GM18909 (cell line): Measurements from ENCODE around the gene PTPRT.

Experiments
- ATAC-seq: cut with Tn5 transposase; IDR thresholded peaks from one replicate; pipeline ENCODE4 v1.9.1; 2021; ENCODE audit warnings: mild to moderate bottlenecking; ENCODE audit not compliant: unreplicated experiment, poor library complexity

Gene PTPRT

GRCh38 chr20:42686057-42686456 lies 503.6 kb downstream of the PTPRT start:
- no peak for ATAC-seq

GRCh38 chr20:42678895-42679294 lies 510.8 kb downstream of the PTPRT start:
- no peak for ATAC-seq

GRCh38 chr20:42656130-42656529 lies 533.6 kb downstream of the PTPRT start:
- ATAC-seq: no peak

- ATAC-seq: no peak
Observed at GRCh38 chr20:42652266-42652665, 537.4 kb downstream of the PTPRT start.

- ATAC-seq: no peak
Observed at GRCh38 chr20:42650191-42650746, 539.4 kb downstream of the PTPRT start.

- no peak for ATAC-seq
Observed at GRCh38 chr20:42649748-42650147, 540.0 kb downstream of the PTPRT start.

- ATAC-seq: no peak
Observed at GRCh38 chr20:42646250-42646649, 543.5 kb downstream of the PTPRT start.

GRCh38 chr20:42641886-42642285 lies 547.8 kb downstream of the PTPRT start:
- ATAC-seq: no peak

GRCh38 chr20:42639140-42639539 lies 550.6 kb downstream of the PTPRT start:
- no peak for ATAC-seq

- ATAC-seq: no peak
Observed at GRCh38 chr20:42635699-42636411, 553.9 kb downstream of the PTPRT start.

- no peak for ATAC-seq
Observed at GRCh38 chr20:42634156-42634555, 555.5 kb downstream of the PTPRT start.

- no peak for ATAC-seq
Observed at GRCh38 chr20:42628683-42629082, 561.0 kb downstream of the PTPRT start.

- ATAC-seq: no peak
Observed at GRCh38 chr20:42613076-42613475, 576.6 kb downstream of the PTPRT start.

GRCh38 chr20:42611889-42612837 lies 577.5 kb downstream of the PTPRT start:
- no peak for ATAC-seq

- no peak for ATAC-seq
Observed at GRCh38 chr20:42611423-42611822, 578.3 kb downstream of the PTPRT start.

- ATAC-seq: no peak
Observed at GRCh38 chr20:42610070-42610469, 579.6 kb downstream of the PTPRT start.

- no peak for ATAC-seq
Observed at GRCh38 chr20:42609618-42610017, 580.1 kb downstream of the PTPRT start.

- ATAC-seq: no peak
Observed at GRCh38 chr20:42604998-42605956, 584.4 kb downstream of the PTPRT start.

- no peak for ATAC-seq
Observed at GRCh38 chr20:42603655-42604054, 586.1 kb downstream of the PTPRT start.

- ATAC-seq: no peak
Observed at GRCh38 chr20:42598581-42598980, 591.1 kb downstream of the PTPRT start.
